Daoy (cell line): ENCODE results near the gene DSC2. TPM values are rescaled to one million over a fixed set of nuclear protein-coding genes. Genes with fewer than 3 reads are reported as not detected.
A peak's percentile ranks its signal among the peaks of the same experiment; 100 is the strongest.
"Not testable (repeated sequence)": the region's sequence is repeated elsewhere in the genome, so short reads cannot be mapped to it uniquely, and the experiment has no call there.

ENCODE experiments used
- DNase-seq: peaks from one replicate; pipeline ENCODE4 v3.0.0-alpha.2; 2015; ENCODE audit warnings: low read depth
- total RNA-seq: library from RNA; depleted of rRNA; stranded (reverse); fragments of >200 nt; shearing (Covaris generic); gene quantifications from 2 replicates; pipeline ENCODE4 v1.2.3, GENCODE V29; 2014; rRNA removed

The DSC2 gene
- 2.8 and 4.3 TPM in 2 replicates for total RNA-seq

- DNase-seq, result peak; percentile 7
Observed at GRCh38 chr18:31102025-31102684, at the start of gene DSC2. Gene DSC2, minus strand, starts transcription at chr18:31102421. Its CDS starts 450 bp downstream, at chr18:31101971.

GRCh38 chr18:31149351-31149750 is 47.1 kb upstream of the DSC2 start:
- DNase-seq, result no peak

GRCh38 chr18:31148600-31148999 is 46.4 kb upstream of the DSC2 start:
- no peak for DNase-seq

- no peak for DNase-seq
Observed at GRCh38 chr18:31146809-31147208, 44.6 kb upstream of the DSC2 start.

- no peak for DNase-seq
Observed at GRCh38 chr18:31143025-31143424, 40.8 kb upstream of the DSC2 start.

GRCh38 chr18:31138709-31139108 is 36.5 kb upstream of the DSC2 start:
- DNase-seq, result no peak

GRCh38 chr18:31134988-31135529 is 32.8 kb upstream of the DSC2 start:
- no peak for DNase-seq

GRCh38 chr18:31129398-31130115 is 27.3 kb upstream of the DSC2 start:
- no peak for DNase-seq

GRCh38 chr18:31125878-31126277 is 23.7 kb upstream of the DSC2 start:
- DNase-seq, result no peak

- DNase-seq, result not testable (repeated sequence)
Observed at GRCh38 chr18:31123125-31123524, 20.9 kb upstream of the DSC2 start.

GRCh38 chr18:31120594-31120993 is 18.4 kb upstream of the DSC2 start:
- no peak for DNase-seq

- DNase-seq, result no peak
Observed at GRCh38 chr18:31116853-31117595, 14.8 kb upstream of the DSC2 start.

GRCh38 chr18:31112804-31113203 is 10.6 kb upstream of the DSC2 start:
- no peak for DNase-seq

- no peak for DNase-seq
Observed at GRCh38 chr18:31105733-31106132, 3.5 kb upstream of the DSC2 start.

- no peak for DNase-seq
Observed at GRCh38 chr18:31104444-31104843, 2.2 kb upstream of the DSC2 start.

- no peak for DNase-seq
Observed at GRCh38 chr18:31103423-31103822, 1.2 kb upstream of the DSC2 start.

- no peak for DNase-seq
Observed at GRCh38 chr18:31102941-31103340, 720 bp upstream of the DSC2 start.

- DNase-seq, result peak; percentile 45
Observed at GRCh38 chr18:31101183-31102024, 817 bp downstream of the DSC2 start.

GRCh38 chr18:31100436-31101182 is 1.6 kb downstream of the DSC2 start:
- peak; percentile 22 for DNase-seq

- DNase-seq, result no peak
Observed at GRCh38 chr18:31099450-31100230, 2.6 kb downstream of the DSC2 start.
